K562 (cell line): Measurements from ENCODE around the gene NFATC3. TPM values are rescaled to one million over a fixed set of nuclear protein-coding genes. Genes with fewer than 3 reads are reported as not detected.
A peak's percentile ranks its signal among the peaks of the same experiment; 100 is the strongest.

Source experiments
- ATAC-seq: fragments of 200-7000 bp; cut with Tn5 transposase; 3 replicates; pipeline ENCODE4 v1.9.1; 2020; ENCODE audit warnings: moderate library complexity
- BruUV-seq: library from RNA; stranded (reverse); fragments of 400-500 nt; replicated peaks from 2 replicates; lab custom pipeline; 2021; lab: Mats Ljungman, UMichigan
- CTCF ChIA-PET: fragments of 300-600 bp; formaldehyde crosslinking; extraction: SDS; loops from one replicate; lab custom pipeline; 2021; ENCODE audit warnings: low intra/inter-chr PET ratio; lab: Yijun Ruan, JAX
- POLR2A ChIA-PET: fragments of 300-600, 350-650 bp; sonication (Branson Sonifier 250); formaldehyde crosslinking; extraction: SDS; loops from one replicate; lab custom pipeline; 2021; ENCODE audit warnings: antibody characterized with exemption, inconsistent platforms; lab: Yijun Ruan, JAX
- DNase-seq, 4 experiments: peaks; one replicate each; pipeline versions ENCODE4 v3.0.0 to v3.0.0-alpha.2; 2011 to 2018; ENCODE audit warnings: low spot score in 3 of 4, mixed read lengths in 3 of 4; ENCODE audit errors: extremely low read depth in 1 of 4
- FAIRE-seq: peaks from 2 replicates; lab custom pipeline; 2011; peaks lifted over from hg19 to GRCh38; lab: Jason Lieb, UNC
- H2AFZ ChIP-seq: 2 replicates; pipeline ENCODE4 v1.6.0; 2011; ENCODE audit warnings: low read depth, low read length, control low read depth, inconsistent platforms
- H3K27ac ChIP-seq: fragments of 200-600 bp; 3 replicates; pipeline ENCODE4 v1.8.0; 2011; ENCODE audit warnings: low read depth, mild to moderate bottlenecking, control low read depth, inconsistent platforms, low read length, moderate library complexity, mixed read lengths; ENCODE audit errors: extremely low read depth
- H3K27me3 ChIP-seq, 2 experiments: fragments of 300-600 bp in 1 of 2; 2 replicates in 1 of 2; 3 replicates in 1 of 2; pipeline versions ENCODE4 v1.6.0 to v1.8.0; 2011; ENCODE audit warnings: inconsistent platforms in 2 of 2, low read length in 2 of 2, mild to moderate bottlenecking in 1 of 2, mixed read lengths in 1 of 2, moderate library complexity in 1 of 2; ENCODE audit not compliant: control insufficient read depth in 2 of 2, insufficient read depth in 2 of 2
- H3K36me3 ChIP-seq: fragments of 300-600 bp; 3 replicates; pipeline ENCODE4 v1.8.0; 2011; ENCODE audit warnings: mild to moderate bottlenecking, low read length, inconsistent platforms; ENCODE audit not compliant: control insufficient read depth, insufficient read depth
- H3K4me1 ChIP-seq, 2 experiments: fragments of 200-600 bp in 1 of 2; replicated peaks in 1 of 2; 2 replicates in 1 of 2; 3 replicates in 1 of 2; pipeline versions ENCODE4 v1.5.1 to v1.8.0; 2011; ENCODE audit warnings: inconsistent platforms in 2 of 2, low read length in 2 of 2, mild to moderate bottlenecking in 1 of 2, mixed read lengths in 1 of 2, moderate library complexity in 1 of 2; ENCODE audit not compliant: control insufficient read depth in 2 of 2, insufficient read depth in 2 of 2
- H3K4me2 ChIP-seq: 2 replicates; pipeline ENCODE4 v1.6.1; 2011; ENCODE audit warnings: low read length, control low read depth, inconsistent platforms, mixed read lengths; ENCODE audit not compliant: insufficient read depth
- H3K4me3 ChIP-seq: fragments of 200-600 bp; sonication (generic), shearing (Covaris generic); 2 replicates; pipeline ENCODE4 v1.5.1; 2016; ENCODE audit warnings: control low read depth, inconsistent platforms
- H3K79me2 ChIP-seq: fragments of 200-600 bp; 3 replicates; pipeline ENCODE4 v1.8.0; 2011; ENCODE audit warnings: low read length, inconsistent platforms; ENCODE audit not compliant: control insufficient read depth, insufficient read depth
- H3K9ac ChIP-seq, 2 experiments: 2 replicates each; pipeline versions ENCODE4 v1.6.0 to v1.6.1; 2011; ENCODE audit warnings: low read depth in 2 of 2, low read length in 2 of 2, control low read depth in 1 of 2, inconsistent platforms in 1 of 2, mild to moderate bottlenecking in 1 of 2, mixed read lengths in 1 of 2; ENCODE audit not compliant: insufficient read depth in 1 of 2
- H3K9me1 ChIP-seq: one replicate; pipeline ENCODE4 v1.6.0; 2011; ENCODE audit warnings: inconsistent platforms, mild to moderate bottlenecking, low read length, moderate library complexity; ENCODE audit not compliant: control insufficient read depth, insufficient read depth
- H3K9me3 ChIP-seq: replicated peaks from 2 replicates; pipeline ENCODE4 v1.5.1; 2011; ENCODE audit warnings: low read depth, low read length, inconsistent platforms; ENCODE audit not compliant: control insufficient read depth, insufficient read depth
- H4K20me1 ChIP-seq: replicated peaks from 2 replicates; pipeline ENCODE4 v1.6.1; 2011; ENCODE audit warnings: low read length, inconsistent platforms, mixed read lengths; ENCODE audit not compliant: control insufficient read depth, insufficient read depth
- HDAC6 ChIP-seq: IDR thresholded peaks from 2 replicates; pipeline ENCODE4 v1.6.1; 2012; ENCODE audit warnings: low read depth, mild to moderate bottlenecking, control low read depth, inconsistent platforms, low read length, moderate library complexity
- HDAC8 ChIP-seq: fragments of 450-650 bp; IDR thresholded peaks from 2 replicates; pipeline ENCODE4 v1.6.1; 2016; ENCODE audit warnings: mild to moderate bottlenecking, missing genetic modification characterization, moderate library complexity, missing compliant biosample characterization
- HMBOX1 ChIP-seq: sonication (generic); IDR thresholded peaks from 2 replicates; pipeline ENCODE4 v1.6.1; 2016
- HNRNPL ChIP-seq: fragments of 200-400 bp; formaldehyde crosslinking; IDR thresholded peaks from 2 replicates; pipeline ENCODE4 v1.6.1; 2017; ENCODE audit warnings: low read depth, mild to moderate bottlenecking, low read length
- MAFK ChIP-seq: IDR thresholded peaks from 2 replicates; pipeline ENCODE4 v1.6.1; 2011; ENCODE audit warnings: low read length, improper control_type of control experiment
- MCM5 ChIP-seq: fragments of 450-650 bp; IDR thresholded peaks from 2 replicates; pipeline ENCODE4 v1.6.1; 2016; ENCODE audit warnings: low read depth
- PCBP1 ChIP-seq: fragments of 200-400 bp; formaldehyde crosslinking; IDR thresholded peaks from 2 replicates; pipeline ENCODE4 v1.6.1; 2018; ENCODE audit warnings: mild to moderate bottlenecking, low read depth, low read length; ENCODE audit not compliant: poor library complexity, severe bottlenecking
- SLC30A9 ChIP-seq: fragments of 250-450 bp; sonication (Bioruptor Pico); IDR thresholded peaks from 2 replicates; pipeline ENCODE4 v1.8.0; 2022; ENCODE audit warnings: mild to moderate bottlenecking, moderate library complexity
- SMARCA4 ChIP-seq: fragments of 450-650 bp; IDR thresholded peaks from 2 replicates; pipeline ENCODE4 v1.6.1; 2016
- SP1 ChIP-seq: sonication (generic); formaldehyde crosslinking; IDR thresholded peaks from 2 replicates; pipeline ENCODE4 v1.8.1; 2022; ENCODE audit warnings: mild to moderate bottlenecking, missing genetic modification reagents
- TGIF2 ChIP-seq: sonication (generic); formaldehyde crosslinking; IDR thresholded peaks from 2 replicates; pipeline ENCODE4 v1.8.1; 2022; ENCODE audit warnings: mild to moderate bottlenecking, missing genetic modification reagents, moderate library complexity
- USF2 ChIP-seq: sonication (generic); formaldehyde crosslinking; IDR thresholded peaks from 2 replicates; pipeline ENCODE4 v1.5.0; 2020; ENCODE audit warnings: missing genetic modification reagents
- ZBTB8A ChIP-seq: fragments of 450-650 bp; IDR thresholded peaks from 2 replicates; pipeline ENCODE4 v1.6.1; 2018; ENCODE audit warnings: mild to moderate bottlenecking, moderate library complexity; ENCODE audit not compliant: partially characterized antibody
- ZFP1 ChIP-seq: fragments of 450-650 bp; formaldehyde crosslinking; IDR thresholded peaks from 2 replicates; pipeline ENCODE4 v1.4.0; 2020; ENCODE audit warnings: mild to moderate bottlenecking, mixed read lengths
- ZFPM2 ChIP-seq: fragments of 250-450 bp; sonication (Bioruptor Pico); IDR thresholded peaks from 2 replicates; pipeline ENCODE4 v1.5.1; 2022; ENCODE audit warnings: mild to moderate bottlenecking
- ZNF764 ChIP-seq: fragments of 250-450 bp; sonication (Bioruptor Pico); IDR thresholded peaks from 2 replicates; pipeline ENCODE4 v1.4.0; 2020; ENCODE audit warnings: low read depth, mild to moderate bottlenecking, moderate library complexity
- WGBS: fragments of 100-300 bp; shearing (Covaris generic); methylation state at CpG from one replicate; pipeline ENCODE4 v1.1.6; 2016; ENCODE audit warnings: low coverage, mixed read lengths; ENCODE audit not compliant: insufficient coverage; ENCODE audit errors: missing lambda C conversion rate; 5-methylcytosine and 5-hydroxymethylcytosine counted together
- in situ Hi-C: fragments of 300-500 bp; cut with MboI; formaldehyde crosslinking; loops from 4 replicates; pipeline ENCODE4 v1.15.0; 2018; ENCODE audit warnings: inconsistent platforms, mixed read lengths
- intact Hi-C: fragments of 100-400 bp; cut with micrococcal nuclease; formaldehyde crosslinking; loops from 2 replicates; pipeline ENCODE4 v1.14.2; 2022
- polyA plus RNA-seq, 8 experiments: library from polyadenylated mRNA; depleted of rRNA in 4 of 8; stranded (reverse) in 5 of 8; unstranded in 3 of 8; fragments of >200 nt; fragmentation: Nextera tagmentation in 2 of 8; fragmentation: Illumina TruSeq in 1 of 8; extraction: Ambion mirVana in 2 of 8; extraction: Trizol in 1 of 8; gene quantifications; 2 replicates each; pipeline versions ENCODE4 v1.2.1 to v1.2.3, GENCODE V29; 2011 to 2014; ENCODE audit warnings: inconsistent platforms in 1 of 8, missing spikeins in 1 of 8
- total RNA-seq, 7 experiments: library from RNA; depleted of rRNA in 6 of 7; stranded (reverse); fragments of >200 nt in 6 of 7; fragmentation: Illumina TruSeq in 2 of 7; extraction: Trizol in 2 of 7; gene quantifications; 2 replicates each; pipeline versions ENCODE4 v1.2.1 to v1.2.3, GENCODE V29; 2011 to 2021; ENCODE audit warnings: low replicate concordance in 1 of 7
- TF ChIP-seq, protein P1 (sequence below): fragments of 450-650 bp; IDR thresholded peaks from 2 replicates; pipeline ENCODE4 v1.6.1; 2016
- TF ChIP-seq, protein P2 (sequence below): fragments of 250-450 bp; sonication (Bioruptor Pico); IDR thresholded peaks from 2 replicates; pipeline ENCODE4 v1.5.0; 2021

The NFATC3 gene
- total and polyA plus RNA-seq, 9 of the 15 experiments (the other 6 are each of a cell fraction or from before 2014, with no cell fraction given): 15.7 to 98.4 (median 59.4) TPM

GRCh38 chr16:68079376-68079625, 5.9 kb upstream of the NFATC3 start (continued):
- no peak for TF ChIP-seq ZFPM2 (CRISPR knock-in tag)
- no peak for TF ChIP-seq SP1
- no peak for TF ChIP-seq USF2
- no peak for TF ChIP-seq SLC30A9
- TF ChIP-seq TGIF2 (CRISPR knock-in tag): no peak
- TF ChIP-seq ZBTB8A: no peak
- TF ChIP-seq, protein P1, sequence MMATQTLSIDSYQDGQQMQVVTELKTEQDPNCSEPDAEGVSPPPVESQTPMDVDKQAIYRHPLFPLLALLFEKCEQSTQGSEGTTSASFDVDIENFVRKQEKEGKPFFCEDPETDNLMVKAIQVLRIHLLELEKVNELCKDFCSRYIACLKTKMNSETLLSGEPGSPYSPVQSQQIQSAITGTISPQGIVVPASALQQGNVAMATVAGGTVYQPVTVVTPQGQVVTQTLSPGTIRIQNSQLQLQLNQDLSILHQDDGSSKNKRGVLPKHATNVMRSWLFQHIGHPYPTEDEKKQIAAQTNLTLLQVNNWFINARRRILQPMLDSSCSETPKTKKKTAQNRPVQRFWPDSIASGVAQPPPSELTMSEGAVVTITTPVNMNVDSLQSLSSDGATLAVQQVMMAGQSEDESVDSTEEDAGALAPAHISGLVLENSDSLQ: no peak
- TF ChIP-seq, all 486 proteins: peak for 12

- peak overlapping the region; percentile 98 for H3K27ac ChIP-seq
- H3K79me2 ChIP-seq: peaks cover 4% of the 10 kb centered on the region; the same call in 1 of the 3 replicates
- no TSS peak for BruUV-seq
- peak; percentile 78 for ATAC-seq
- H3K9ac ChIP-seq: peak overlapping the region; percentile 75 to 90
- POLR2A ChIA-PET: interaction anchor here (0.5 to 2.3 kb wide), 7 partner anchors 8 to 184 kb away, joined by 3 to 11 read pairs (median 4); partner anchors contain the start of genes DDX28 and DUS2
- H3K9me3 ChIP-seq: no peaks in the 10 kb centered on the region
- peak; percentile 97 for FAIRE-seq
- in situ Hi-C loops (loop anchor here (10.0 kb wide), 1 partner anchor 145 kb away; no protein-coding TSS in a partner anchor), intact Hi-C loops (no loop called here)
- H3K4me3 ChIP-seq: peak overlapping the region; percentile 13; the same call in 1 of the 2 replicates
- H3K4me2 ChIP-seq: peak overlapping the region; percentile 77
- no peaks in the 10 kb centered on the region for H4K20me1 ChIP-seq
- WGBS: 2% methylated on average over 11 of the region's 13 CpGs
- peak overlapping the region; percentile 80 for H2AFZ ChIP-seq
- CTCF ChIA-PET: no interaction called here
- peaks cover 57 to 64% of the 10 kb centered on the region in 2 experiments for H3K4me1 ChIP-seq
- H3K9me1 ChIP-seq: peaks cover 2% of the 10 kb centered on the region
- H3K36me3 ChIP-seq: peaks cover 41% of the 10 kb centered on the region
- peak; percentile 88 to 94 (median 91) for DNase-seq
- no peaks in the 10 kb centered on the region for H3K27me3 ChIP-seq
- TF ChIP-seq SMARCA4 (peak; percentile 87), ZNF764 (no peak), ZFP1 (CRISPR knock-in tag) (no peak), MCM5 (no peak), HNRNPL (0 out of 2 replicates have a peak, but pooled peaks have one; percentile 35), PCBP1 (no peak), HDAC8 (tag) (no peak; the same call in none of the 2 replicates), MAFK (no peak), HMBOX1 (peak; percentile 69; the same call in 1 of the 2 replicates), HDAC6 (no peak), USF2 (no peak)
- TF ChIP-seq, protein P2, sequence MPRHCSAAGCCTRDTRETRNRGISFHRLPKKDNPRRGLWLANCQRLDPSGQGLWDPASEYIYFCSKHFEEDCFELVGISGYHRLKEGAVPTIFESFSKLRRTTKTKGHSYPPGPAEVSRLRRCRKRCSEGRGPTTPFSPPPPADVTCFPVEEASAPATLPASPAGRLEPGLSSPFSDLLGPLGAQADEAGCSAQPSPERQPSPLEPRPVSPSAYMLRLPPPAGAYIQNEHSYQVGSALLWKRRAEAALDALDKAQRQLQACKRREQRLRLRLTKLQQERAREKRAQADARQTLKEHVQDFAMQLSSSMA: no peak
These were observed 5.4 kb upstream of the NFATC3 start for GRCh38 chr16:68079626-68080344.
